Putamen (tissue), 1 donor: ENCODE measurements around the gene MRPS5.
A peak's percentile ranks its signal among the peaks of the same experiment; 100 is the strongest.

ENCODE experiments used
- DNase-seq: peaks from one replicate; pipeline ENCODE4 v3.0.0-alpha.2; 2016; ENCODE audit warnings: low spot score

MRPS5 gene

DNA sequence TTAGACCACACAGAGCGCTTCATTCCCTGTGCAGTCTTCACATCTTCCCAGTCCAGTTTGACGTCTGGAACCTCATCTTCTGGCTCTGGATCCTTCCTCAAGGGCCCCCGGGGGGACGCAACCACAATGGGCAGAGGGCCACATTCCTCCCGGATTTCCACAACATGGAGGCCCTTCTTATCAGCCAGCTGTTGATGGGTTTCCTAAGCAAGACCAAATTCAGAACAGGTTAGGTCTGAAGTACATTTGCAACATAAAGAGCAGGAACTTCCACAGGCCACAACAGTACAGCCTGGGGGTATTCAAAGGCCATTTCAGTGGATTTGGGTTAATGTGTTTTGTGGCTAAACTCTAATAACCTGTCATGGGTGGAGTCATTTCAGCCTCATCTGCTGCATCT, 34.2 kb downstream of the MRPS5 start:
- no peak for DNase-seq

DNA sequence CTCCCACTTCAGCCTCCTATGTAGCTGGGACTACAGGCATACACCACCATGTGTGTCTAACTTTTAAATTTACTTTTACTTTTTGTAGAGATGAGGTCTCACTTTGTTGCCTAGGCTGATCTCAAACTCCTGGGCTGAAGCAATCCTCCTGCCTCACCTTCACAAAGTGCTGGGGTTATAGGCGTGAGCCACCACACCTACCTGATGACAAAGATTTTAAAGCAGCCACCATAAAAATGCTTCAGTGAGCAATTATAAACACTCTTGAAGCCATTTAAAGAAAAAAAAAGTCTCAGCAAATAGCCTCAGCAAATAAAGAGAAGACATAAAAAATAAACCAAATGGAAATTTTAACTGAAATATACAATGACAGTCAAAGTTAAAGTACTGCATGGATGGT, 35.6 kb downstream of the MRPS5 start:
- no peak for DNase-seq

DNA sequence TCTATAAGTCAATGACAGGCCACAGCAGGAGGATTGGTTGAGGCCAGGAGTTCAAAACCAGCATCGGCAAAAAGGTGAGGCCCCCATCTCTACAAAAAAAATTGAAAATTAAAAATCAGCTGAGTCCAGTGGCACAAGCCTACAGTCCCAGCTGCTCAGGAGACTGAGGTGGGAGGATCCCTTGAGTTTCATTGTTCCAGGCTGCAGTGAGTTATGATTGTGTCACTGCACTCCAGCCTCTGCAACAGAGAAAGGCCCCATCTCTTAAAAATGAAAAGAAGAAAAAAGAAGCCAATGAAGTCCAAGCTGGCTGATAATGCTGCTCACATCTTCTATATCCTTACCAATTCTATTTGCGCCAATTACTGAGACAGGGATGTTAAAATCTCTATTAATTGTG, 39.1 kb downstream of the MRPS5 start:
- no peak for DNase-seq

DNA sequence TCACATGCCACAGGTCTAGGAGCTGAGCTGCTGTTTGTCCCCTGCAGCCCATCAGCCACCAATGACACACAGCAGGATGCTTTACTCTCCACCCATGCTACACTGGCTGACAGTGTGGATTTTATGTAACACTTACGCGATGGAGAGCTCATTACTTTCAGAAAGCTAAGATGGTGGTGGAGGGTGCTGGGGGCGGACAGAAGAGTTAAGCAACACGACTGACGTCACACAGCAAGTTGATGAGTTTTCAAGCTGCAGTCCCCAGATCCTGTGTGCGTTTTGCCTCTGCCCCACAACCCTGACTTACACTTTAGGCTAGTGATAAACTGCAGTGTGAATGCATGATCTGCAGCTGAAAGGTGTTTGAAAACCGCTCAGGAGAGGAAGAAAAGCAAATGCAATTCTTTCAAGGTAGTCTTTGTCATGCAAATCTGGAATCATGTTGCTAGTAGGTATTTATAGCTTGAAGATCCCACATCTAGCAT, 42.4 kb downstream of the MRPS5 start:
- DNase-seq, result peak; percentile 83

DNA sequence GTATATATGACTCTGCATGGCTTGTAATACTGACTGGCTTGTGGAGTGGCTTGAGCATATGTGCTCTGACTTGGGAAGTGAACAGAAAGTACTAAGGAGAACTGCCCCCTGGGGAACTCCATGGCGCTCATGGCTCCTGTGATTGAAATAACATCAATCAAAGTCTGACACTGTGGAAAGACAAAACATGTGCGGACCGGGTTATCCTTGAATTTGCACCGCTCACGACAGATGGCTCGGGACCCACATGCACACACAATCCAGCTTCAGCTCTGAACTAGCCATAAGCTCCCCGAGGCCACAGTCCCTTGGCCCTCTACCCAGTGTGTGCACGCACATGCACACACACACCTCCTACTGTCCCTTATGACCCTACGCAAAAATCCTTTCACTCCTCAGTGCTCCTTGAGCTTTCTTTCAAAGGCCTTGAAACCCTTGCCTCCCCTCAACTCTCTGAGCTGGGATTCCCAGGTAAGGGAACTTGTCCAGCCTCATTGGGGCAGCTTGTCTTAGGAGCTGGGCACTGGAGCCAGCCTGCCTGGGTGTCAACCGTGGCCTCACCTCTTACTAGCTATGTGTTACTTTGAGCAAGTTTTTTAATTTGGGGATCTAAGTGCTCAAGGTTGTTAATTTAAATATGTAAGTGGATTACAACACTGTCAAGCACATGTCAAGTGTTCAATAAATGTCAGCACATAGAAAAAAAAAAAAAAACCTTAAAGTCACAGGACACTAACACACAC, 43.6 kb downstream of the MRPS5 start:
- DNase-seq, result no peak

DNA sequence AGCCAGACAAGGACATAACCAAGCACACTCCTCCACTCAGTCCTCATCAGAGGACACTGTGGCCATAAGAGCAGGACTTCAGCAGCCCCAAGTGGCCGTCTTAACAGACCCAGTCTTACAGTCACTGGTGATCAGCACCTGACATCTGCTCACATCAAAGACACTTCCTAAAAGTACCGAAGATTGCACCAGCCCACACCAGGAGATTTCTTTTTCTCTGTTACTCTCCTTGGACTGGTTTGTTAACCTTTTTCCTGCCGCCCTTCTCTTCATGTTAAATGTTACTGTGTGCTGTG, 44.1 kb downstream of the MRPS5 start:
- DNase-seq, result no peak

DNA sequence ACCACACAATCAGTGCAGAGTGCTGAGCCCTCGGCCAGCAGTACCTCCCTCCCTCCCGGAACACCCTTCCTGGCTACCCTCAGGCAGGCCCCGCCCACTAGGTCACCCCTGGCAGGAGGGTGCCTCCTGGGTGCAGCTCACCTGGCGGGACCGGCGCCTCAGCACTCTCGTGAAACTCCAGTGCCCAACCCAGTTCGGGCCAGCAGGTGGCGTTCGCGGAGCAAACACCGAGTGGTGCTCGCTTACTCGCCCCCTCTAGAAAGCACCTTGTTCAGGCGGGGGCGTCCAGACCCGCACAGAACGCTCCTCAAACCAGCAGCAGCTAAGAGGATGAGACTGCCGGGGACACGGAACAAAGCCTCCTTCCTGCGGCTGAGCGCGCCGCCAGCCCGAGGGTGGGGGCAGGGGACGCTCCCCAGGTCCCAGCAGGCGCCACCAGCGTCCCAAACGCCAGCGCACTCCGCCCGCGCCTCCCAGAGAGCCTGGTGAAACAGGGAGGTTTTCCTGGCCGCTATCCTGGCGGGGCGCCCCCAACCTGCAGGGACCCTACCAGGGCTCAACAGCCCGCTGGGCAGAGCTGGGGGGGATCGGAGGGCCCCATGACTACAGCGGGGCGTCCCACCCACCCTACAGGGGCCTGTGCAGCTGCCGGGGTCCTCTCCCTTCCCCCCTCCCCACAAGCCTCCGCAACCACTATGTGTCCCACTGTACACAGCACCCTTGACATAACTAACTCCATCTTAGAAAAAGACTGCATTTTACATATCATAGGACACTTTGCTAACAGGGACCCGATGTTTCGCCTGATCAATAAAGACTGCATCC, 44.7 kb downstream of the MRPS5 start:
- no peak for DNase-seq

DNA sequence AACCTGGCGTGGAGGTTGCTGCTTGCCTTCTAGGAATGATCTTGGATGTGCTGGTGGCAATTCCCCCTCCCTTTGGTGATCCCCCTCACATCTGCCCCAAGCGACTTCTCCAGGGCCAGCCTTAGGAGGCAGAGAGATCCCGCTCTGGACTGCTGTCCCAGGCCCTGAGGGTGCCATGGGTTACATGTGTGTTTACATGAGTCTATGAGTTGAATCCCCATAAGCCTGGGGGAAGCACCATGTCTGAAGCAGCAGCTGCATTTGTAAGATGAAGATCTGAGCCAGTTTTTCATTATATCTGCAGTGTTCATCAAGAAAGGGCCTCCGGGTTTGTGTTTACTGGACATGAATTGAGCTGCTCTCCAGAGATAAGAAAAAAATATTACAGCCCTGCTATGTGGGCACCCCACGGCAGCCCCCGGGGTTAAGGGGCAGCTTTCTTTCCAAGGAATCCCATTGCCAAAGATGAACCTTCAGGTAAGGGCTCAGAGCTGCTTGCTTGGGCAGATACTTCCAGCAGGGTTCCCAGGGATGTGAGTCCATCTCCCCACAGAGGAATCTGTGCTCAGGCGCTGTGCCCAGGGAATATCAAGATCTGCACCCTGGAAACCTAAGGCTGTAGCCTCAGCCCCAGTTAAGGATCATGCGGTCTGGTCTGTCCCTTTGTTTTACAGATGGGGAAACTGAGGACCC, 46.0 kb downstream of the MRPS5 start:
- no peak for DNase-seq

DNA sequence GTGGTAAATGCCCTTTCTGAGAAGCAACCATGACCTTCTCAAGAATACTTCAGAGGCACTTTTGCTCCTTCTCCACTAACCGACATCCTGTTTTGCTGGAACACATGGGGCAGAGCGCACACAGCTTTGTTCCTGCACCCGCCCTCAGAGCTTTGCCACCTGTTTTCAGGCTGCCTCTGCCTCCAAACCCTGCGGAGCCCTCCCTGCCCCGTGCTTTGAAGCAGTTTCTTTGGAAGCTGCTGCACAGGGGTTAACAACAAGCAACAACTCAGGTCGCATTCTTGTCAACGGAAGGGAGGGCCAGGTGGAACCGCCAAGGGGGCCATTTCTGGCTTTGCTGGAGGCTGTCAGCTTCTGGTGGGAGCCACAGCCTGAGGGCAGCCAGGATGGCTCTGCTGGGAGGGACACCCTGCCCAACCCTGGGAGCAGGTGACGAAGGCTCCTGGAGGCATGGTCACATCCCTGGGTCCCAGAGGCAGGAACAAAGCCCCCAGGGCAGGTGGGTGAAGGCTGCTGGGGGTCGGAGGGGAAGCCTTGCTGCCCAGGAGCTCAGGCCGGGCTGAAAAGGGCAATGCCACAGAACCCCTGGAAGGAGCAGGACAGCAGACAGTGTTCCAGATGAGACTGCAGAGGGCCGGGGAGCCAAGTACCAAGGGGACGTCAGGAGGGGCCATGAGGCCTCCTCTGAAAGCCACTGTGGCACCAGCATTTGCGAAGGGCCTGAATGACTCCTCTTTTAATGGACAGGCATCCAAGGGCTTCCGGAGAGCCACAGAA, 46.8 kb downstream of the MRPS5 start:
- no peak for DNase-seq

DNA sequence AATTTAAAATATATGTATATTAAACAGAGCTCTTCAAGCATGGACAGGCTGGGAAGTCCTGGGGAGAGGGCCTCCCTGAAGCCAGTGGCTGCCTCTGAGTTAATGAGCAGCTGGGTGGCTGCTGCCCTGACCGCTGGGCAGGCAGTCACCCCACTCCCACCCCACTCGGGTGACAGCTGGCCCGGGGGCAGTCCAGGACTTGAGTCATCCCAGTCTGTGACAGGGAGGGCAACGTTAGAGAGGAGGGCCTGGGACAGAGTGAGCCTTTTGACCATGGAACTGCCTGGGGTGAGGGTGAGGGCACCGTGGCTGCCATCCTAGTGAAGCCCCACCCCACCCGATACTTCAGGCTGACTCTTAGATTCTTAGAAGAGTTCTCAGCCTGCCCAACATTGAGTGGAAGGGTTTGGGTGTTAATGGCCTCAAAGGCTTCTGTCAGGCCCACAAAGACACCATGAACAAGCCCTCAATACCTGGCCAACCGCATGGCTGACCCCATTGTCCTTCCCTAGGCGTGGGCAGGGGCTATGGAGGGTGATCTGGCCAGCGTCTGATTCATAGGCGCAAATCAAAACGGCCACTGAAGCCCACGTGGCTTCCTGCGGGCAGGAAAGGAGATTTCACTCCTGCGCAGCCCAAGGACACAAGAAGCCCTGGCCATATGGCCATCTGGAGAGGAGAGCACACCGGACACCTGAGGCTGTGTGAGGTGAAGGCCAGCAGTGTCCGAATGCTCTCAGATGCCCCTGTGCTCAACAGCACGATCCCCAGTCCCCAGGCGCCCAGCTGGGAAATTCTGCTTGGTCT, 47.5 kb downstream of the MRPS5 start:
- peak; percentile 93 for DNase-seq

DNA sequence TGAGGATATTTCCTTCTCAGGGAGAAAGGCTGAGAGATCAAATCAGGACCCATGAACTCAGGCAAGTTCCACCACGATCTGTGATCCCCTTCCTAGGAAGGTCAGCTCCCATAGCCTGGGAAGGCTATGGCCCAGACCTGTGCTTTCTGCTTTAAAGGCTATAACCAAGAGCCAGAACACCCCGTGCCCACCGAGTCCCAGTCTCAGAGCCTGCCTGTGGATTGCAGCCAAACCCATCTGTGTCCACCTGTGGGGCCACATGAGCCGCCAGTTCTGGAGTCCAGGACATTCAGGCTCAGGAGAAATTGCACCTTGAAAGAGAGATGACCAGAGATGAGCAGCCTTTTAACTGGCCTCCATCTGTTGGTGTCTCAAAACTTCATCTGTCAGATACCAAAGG, 49.2 kb downstream of the MRPS5 start:
- no peak for DNase-seq

DNA sequence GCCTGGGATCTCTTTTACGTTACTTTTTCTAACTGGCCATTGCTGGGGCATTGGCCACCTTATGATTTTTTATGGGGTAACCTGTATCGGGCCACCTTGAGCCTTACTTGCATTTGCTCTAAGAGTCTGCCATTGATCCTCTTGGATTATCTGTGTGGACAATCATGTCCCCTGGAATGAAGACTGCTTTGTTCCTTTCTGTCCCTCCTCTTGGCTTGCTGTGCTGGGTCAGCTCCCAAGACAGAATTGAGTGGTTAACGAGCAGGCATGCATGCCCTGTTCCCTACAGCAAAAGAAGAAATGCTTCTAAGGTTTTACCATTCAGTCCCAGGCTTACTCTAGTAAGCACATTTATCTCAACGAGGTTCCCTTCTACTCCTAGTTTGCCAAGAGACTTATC, 49.8 kb downstream of the MRPS5 start:
- no peak for DNase-seq

DNA sequence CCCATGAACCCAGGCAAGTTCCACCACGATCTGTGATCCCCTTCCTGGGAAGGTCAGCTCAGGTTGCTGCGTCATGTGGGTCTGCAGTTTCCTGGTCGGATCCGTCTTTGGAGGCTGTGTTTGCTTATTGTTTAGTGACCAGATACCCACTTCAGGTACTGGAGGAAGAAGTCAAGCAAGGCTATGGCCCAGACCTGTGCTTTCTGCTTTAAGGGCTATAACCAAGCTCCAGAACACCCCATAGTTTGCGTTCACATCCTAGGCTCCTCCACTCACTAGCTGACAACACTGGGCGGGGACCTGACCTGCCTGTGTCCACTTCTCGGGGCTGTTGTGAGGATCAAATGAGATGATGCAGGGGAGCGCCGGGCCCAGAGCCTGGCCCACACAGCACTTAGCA, 52.1 kb downstream of the MRPS5 start:
- no peak for DNase-seq

DNA sequence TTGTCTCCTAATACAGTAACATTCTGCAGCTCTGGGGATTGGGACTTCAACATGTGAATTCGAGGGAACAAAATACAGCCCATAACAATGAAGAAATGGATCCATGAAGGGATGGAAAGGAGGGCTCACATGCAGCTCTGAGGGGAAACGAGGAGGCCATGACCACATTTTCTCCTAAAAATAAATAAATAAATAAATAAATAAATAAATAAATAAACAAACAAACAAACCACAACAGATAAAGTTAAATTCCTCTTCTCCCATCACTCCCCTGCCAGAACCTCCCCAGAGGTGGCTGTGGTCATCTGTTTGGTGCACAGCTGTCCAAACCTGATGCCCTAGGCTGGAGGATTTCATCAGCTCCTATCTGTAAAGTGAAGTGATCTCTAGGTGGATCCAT, 53.4 kb downstream of the MRPS5 start:
- DNase-seq, result no peak

DNA sequence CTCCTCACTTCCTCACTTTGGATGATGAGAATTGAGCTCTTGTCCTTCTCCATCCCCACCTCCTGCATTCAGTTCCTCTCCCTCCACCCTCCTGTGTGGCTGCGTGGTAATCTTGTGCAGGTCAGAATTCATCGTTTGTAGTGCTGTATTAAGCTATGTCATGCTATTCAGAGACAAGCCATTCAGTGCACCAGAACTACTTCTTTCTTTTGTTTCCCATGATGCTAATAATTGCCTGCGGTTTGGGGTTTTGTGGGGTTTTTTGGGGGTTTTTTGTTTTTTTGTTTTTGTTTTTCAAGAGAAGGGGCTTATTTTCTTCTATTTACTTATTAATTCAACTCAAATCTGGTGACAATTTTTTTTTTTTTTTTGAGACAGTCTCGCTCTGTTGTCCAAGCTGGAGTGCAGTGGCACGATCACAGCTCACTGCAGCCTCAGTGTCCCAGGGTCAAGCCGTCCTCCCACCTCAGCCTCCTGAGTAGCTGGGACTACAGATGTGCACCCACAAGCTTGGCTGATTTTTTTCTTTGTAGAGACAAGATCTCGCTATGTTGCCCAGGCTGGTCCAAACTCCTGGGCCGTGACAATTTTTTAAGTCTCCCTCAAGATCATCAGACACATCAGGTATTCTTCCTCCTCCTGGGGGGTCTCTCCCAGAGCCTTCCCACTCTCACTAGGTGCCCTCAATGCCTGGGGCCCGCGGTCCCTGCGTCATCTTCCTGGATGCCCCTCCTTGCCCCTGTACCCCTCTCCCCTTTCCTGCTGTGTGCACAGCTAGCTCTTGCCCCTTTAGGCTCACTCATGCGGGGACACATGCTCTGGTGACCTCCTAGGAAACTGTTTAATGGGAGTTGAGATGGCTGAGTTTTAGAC, 58.3 kb downstream of the MRPS5 start:
- no peak for DNase-seq

DNA sequence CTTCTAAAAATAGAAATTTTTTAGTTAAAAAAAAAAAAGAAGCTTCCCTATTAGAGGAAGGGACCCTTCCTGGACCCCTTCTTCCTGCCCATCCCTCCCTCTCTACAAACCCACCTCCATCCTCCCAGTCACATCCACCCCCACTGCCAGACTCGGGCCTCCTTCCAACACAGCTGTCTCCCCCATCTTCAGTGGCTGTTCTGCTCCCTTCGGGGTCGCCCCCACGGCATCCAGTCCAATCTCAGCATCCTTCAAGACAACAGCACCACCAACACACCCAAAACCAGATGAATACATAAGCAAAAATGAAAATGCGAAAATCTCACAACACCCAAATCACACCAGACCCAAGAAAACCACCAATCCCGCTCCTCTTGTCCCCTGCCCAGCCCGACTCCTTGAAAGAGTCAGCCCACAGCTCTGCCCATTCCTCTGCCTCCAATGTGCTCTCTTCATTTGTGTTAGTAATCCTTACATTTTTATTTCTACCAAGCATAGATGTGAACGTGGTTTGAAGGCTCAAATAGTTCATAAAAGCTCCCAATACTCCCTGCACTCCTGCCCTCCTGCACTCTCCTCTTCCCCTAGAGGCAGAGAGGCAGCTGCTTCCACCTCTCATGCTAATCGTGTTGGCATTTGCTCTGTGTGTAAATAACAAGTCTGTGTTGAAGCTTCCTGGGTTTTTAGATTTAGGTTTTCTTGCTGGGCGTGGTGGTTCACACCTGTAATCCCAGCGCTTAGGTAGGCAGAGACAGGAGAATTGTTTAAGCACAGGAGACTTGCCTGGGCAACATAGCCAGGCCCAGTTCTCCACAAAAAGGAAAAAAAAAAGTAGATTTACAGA, 59.1 kb downstream of the MRPS5 start:
- no peak for DNase-seq

DNA sequence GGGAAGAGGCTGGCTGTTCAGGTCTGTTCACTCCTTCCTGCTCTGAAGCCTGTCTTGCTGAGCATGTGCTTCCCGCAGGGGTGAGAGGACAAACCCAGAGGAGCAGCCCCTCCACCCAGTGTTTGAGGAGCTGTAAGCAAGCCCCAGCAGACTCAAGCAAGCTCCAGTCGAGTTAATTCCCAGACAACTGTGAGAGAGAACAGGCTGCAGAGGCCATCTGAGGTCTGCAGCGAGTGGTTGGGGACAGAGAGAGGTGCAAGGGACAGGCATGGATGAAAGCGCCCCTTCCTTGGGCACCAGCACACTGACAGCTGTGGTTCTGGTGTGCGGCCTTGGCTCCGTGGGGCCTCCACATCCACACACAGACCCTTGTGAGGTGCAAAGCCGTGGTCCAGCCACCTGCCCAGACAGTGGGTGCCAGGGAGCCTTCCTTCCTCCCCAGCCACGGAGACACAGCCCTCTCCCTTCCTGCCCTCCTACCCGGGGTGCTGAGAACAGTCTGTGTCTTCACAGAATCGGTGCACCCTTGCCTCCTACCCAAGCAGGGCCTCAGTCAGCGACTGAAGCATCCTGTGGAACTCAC, 59.9 kb downstream of the MRPS5 start:
- DNase-seq, result no peak

DNA sequence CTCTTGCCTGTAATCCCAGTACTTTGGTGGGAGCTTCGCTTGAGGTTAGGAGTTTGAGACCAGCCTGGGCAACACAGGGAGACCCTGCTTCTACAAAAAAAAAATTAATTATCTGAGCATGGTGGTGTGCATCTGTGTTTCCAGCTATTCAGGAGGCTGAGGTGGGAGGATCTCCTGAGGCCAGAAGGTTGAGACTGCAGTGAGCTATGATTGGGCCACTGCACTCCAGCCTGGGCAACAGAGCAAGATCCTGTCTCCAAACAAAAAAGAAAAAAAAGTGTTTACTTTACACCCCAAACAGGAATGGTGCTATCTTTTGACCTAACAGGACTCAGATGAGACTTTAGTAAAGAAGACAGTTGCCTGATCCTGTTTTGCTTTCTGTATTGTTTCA, 60.5 kb downstream of the MRPS5 start:
- DNase-seq, result no peak
